ENCODE results near the gene IL1RAPL1.

Gene IL1RAPL1

DNA sequence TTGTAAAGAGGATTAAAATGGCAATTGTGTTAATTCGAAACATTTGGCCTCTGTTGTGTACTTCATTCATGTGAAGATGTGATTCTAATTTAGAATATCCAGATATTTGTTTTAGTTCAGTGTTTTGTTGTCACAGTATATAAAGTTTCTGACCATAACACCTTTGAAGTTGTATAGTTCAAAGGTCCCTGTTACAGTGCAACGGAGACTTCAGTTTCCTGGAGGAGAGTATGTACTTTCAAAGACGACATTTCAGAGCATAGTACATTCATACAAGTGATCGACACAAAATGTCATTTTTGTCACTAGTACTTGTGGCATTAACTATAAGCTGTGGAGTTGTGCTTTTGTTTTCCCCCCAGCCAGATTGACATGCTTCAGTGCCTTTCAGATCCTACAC is 1255.3 kb downstream of the IL1RAPL1 start:
- no peaks in the 10 kb centered on the region for H3K36me3 ChIP-seq (ENCODE audit: control insufficient read depth in 2 of 2, insufficient read depth in 2 of 2, low read length in 2 of 2)
- peaks cover 0 to 2% of the 10 kb centered on the region in 2 donors for H3K9me3 ChIP-seq (ENCODE audit: control insufficient read depth in 2 of 2, low read length in 2 of 2)
- H3K9ac ChIP-seq (ENCODE audit: low read length in 2 of 2), result no peak overlapping the region
- no peaks in the 10 kb centered on the region for H3K4me1 ChIP-seq (ENCODE audit: control insufficient read depth, insufficient read depth, low read length)
- H3K4me3 ChIP-seq (ENCODE audit: low read length in 2 of 2), result no peak overlapping the region
- H3K27ac ChIP-seq (ENCODE audit: low read length), result no peak overlapping the region
- no peaks in the 10 kb centered on the region for H3K27me3 ChIP-seq (ENCODE audit: control insufficient read depth in 1 of 2, insufficient read depth in 2 of 2, low read length in 2 of 2)

DNA sequence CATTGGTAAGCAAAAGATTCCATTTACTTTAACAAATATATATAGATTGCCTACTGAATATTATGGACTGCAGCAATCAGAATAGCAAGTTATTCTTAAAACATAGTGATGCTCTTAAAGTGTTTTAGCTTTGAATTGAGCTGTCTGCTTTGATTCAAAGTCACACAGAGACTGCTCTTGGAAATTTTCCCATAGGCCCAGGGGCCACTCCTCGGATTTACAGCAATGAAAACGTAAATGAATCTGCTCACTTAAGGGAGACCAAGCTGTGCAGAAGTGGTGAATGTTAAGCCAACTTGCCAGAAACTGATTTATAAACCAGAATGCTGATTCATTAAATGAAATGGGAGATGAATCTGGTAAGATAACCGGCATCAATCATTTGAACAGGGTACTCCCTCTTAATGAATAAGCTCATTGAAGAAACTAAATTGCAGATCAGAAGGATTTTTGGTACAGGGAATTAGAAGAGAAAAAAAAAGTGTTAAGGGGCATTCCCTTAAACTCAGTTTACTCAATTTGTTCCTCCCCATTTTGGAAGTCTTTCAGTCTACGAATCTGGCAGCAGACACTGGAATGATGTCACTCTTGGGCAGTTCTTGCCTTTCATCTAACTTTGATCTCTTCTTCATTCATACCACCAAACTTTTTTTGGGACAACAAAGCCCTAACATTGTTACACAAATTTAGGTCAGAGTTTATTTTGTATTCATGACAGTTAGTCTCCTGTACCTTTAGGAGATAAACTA is 1264.8 kb downstream of the IL1RAPL1 start:
- Histone ChIP-seq H3K4me3 (ENCODE audit: low read length in 2 of 2) (no peak overlapping the region), H3K27ac (ENCODE audit: low read length) (no peak overlapping the region), H3K4me1 (ENCODE audit: control insufficient read depth, insufficient read depth, low read length) (no peaks in the 10 kb centered on the region), H3K9ac (ENCODE audit: low read length in 2 of 2) (no peak overlapping the region), H3K9me3 (ENCODE audit: control insufficient read depth in 2 of 2, low read length in 2 of 2) (no peaks in the 10 kb centered on the region), H3K36me3 (ENCODE audit: control insufficient read depth in 2 of 2, insufficient read depth in 2 of 2, low read length in 2 of 2) (no peaks in the 10 kb centered on the region), H3K27me3 (ENCODE audit: control insufficient read depth in 1 of 2, insufficient read depth in 2 of 2, low read length in 2 of 2) (no peaks in the 10 kb centered on the region)

- Histone ChIP-seq H3K27me3 (ENCODE audit: control insufficient read depth in 1 of 2, insufficient read depth in 2 of 2, low read length in 2 of 2) (no peaks in the 10 kb centered on the region), H3K4me3 (ENCODE audit: low read length in 2 of 2) (no peak overlapping the region), H3K27ac (ENCODE audit: low read length) (no peak overlapping the region), H3K36me3 (ENCODE audit: control insufficient read depth in 2 of 2, insufficient read depth in 2 of 2, low read length in 2 of 2) (no peaks in the 10 kb centered on the region), H3K9me3 (ENCODE audit: control insufficient read depth in 2 of 2, low read length in 2 of 2) (no peaks in the 10 kb centered on the region), H3K4me1 (ENCODE audit: control insufficient read depth, insufficient read depth, low read length) (no peaks in the 10 kb centered on the region), H3K9ac (ENCODE audit: low read length in 2 of 2) (no peak overlapping the region)
Observed at GRCh38 chrX:29852767-29853166, 1265.5 kb downstream of the IL1RAPL1 start.

DNA sequence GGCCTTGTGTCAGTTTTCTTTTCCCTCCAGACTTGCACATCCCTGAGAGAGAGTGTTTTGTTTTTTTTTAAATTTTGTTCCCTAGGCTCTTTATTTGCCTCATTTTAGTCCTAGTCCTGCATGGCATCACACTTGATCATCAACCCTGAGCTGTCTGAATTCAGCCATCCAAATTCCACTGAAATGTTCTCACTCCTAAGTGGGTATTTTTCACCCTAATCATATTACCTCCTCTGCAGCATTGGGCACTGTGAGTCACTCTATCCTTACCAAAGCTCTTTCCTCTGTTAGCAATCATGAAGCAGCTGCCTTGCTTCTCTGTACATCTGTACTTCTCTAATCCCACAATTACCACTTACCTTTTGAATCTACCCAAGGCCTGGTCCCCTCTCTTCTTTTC is 1271.5 kb downstream of the IL1RAPL1 start:
- no peaks in the 10 kb centered on the region for H3K9me3 ChIP-seq (ENCODE audit: control insufficient read depth in 2 of 2, low read length in 2 of 2)
- no peak overlapping the region for H3K9ac ChIP-seq (ENCODE audit: low read length in 2 of 2)
- H3K4me1 ChIP-seq (ENCODE audit: control insufficient read depth, insufficient read depth, low read length), result no peaks in the 10 kb centered on the region
- no peaks in the 10 kb centered on the region for H3K36me3 ChIP-seq (ENCODE audit: control insufficient read depth in 2 of 2, insufficient read depth in 2 of 2, low read length in 2 of 2)
- H3K27me3 ChIP-seq (ENCODE audit: control insufficient read depth in 1 of 2, insufficient read depth in 2 of 2, low read length in 2 of 2), result no peaks in the 10 kb centered on the region
- no peak overlapping the region for H3K4me3 ChIP-seq (ENCODE audit: low read length in 2 of 2)
- H3K27ac ChIP-seq (ENCODE audit: low read length), result no peak overlapping the region

DNA sequence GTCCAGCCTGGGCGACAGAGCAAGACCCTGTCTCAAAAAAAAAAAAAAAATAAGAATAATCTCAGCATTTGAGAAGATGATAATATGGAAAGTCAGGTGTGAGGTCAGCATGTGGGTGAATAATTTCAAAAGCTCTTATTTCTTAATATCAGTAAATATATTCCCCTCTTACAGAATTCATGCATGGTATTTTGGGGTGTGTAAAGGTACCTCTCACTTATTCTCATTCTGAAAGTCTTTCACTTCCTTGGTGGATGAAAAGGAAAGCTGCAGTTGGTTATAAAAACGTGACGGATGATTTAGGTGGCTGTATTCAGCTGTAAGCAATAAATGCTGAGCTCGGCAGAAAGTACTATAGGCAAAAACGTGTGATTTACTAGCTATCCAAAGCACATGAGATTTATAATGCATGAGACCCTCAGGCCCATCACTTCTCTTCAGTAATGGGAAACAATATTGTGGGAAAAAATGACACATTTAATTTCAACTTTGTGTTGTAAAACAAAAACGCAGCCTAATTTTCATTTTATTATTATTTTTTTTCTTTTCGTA is 1275.0 kb downstream of the IL1RAPL1 start:
- H3K4me1 ChIP-seq (ENCODE audit: control insufficient read depth, insufficient read depth, low read length), result no peaks in the 10 kb centered on the region
- no peaks in the 10 kb centered on the region for H3K27me3 ChIP-seq (ENCODE audit: control insufficient read depth in 1 of 2, insufficient read depth in 2 of 2, low read length in 2 of 2)
- no peak overlapping the region for H3K27ac ChIP-seq (ENCODE audit: low read length)
- H3K36me3 ChIP-seq (ENCODE audit: control insufficient read depth in 2 of 2, insufficient read depth in 2 of 2, low read length in 2 of 2), result no peaks in the 10 kb centered on the region
- no peak overlapping the region for H3K4me3 ChIP-seq (ENCODE audit: low read length in 2 of 2)
- H3K9ac ChIP-seq (ENCODE audit: low read length in 2 of 2), result no peak overlapping the region
- no peaks in the 10 kb centered on the region for H3K9me3 ChIP-seq (ENCODE audit: control insufficient read depth in 2 of 2, low read length in 2 of 2)

DNA sequence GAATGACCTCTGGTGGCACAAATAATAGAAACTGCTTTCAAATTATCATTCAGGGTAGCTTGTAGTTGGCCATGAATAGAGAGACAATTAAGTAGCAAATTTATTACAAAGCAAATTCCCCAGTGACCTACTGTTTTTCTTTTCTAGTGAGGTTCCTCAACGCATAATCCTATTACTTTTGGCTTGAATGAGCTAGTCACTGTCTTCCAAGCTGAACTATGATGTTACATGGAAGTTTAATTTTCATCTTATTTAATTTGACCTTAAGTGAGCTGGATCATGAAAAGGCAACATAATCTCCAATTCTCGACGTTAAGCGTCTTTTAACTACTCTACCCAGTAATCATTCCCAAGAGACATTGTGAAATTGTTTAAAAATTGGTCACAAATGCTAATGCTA is 1280.7 kb downstream of the IL1RAPL1 start:
- Histone ChIP-seq H3K27ac (ENCODE audit: low read length) (no peak overlapping the region), H3K4me1 (ENCODE audit: control insufficient read depth, insufficient read depth, low read length) (no peaks in the 10 kb centered on the region), H3K36me3 (ENCODE audit: control insufficient read depth in 2 of 2, insufficient read depth in 2 of 2, low read length in 2 of 2) (no peaks in the 10 kb centered on the region), H3K27me3 (ENCODE audit: control insufficient read depth in 1 of 2, insufficient read depth in 2 of 2, low read length in 2 of 2) (no peaks in the 10 kb centered on the region), H3K9me3 (ENCODE audit: control insufficient read depth in 2 of 2, low read length in 2 of 2) (no peaks in the 10 kb centered on the region), H3K4me3 (ENCODE audit: low read length in 2 of 2) (no peak overlapping the region), H3K9ac (ENCODE audit: low read length in 2 of 2) (no peak overlapping the region)

GRCh38 chrX:29869837-29870236 is 1282.6 kb downstream of the IL1RAPL1 start:
- Histone ChIP-seq H3K4me3 (ENCODE audit: low read length in 2 of 2) (no peak overlapping the region), H3K27ac (ENCODE audit: low read length) (no peak overlapping the region), H3K4me1 (ENCODE audit: control insufficient read depth, insufficient read depth, low read length) (no peaks in the 10 kb centered on the region), H3K9ac (ENCODE audit: low read length in 2 of 2) (no peak overlapping the region), H3K9me3 (ENCODE audit: control insufficient read depth in 2 of 2, low read length in 2 of 2) (no peaks in the 10 kb centered on the region), H3K27me3 (ENCODE audit: control insufficient read depth in 1 of 2, insufficient read depth in 2 of 2, low read length in 2 of 2) (no peaks in the 10 kb centered on the region), H3K36me3 (ENCODE audit: control insufficient read depth in 2 of 2, insufficient read depth in 2 of 2, low read length in 2 of 2) (no peaks in the 10 kb centered on the region)

- H3K27ac ChIP-seq (ENCODE audit: low read length), result no peak overlapping the region
- no peaks in the 10 kb centered on the region for H3K36me3 ChIP-seq (ENCODE audit: control insufficient read depth in 2 of 2, insufficient read depth in 2 of 2, low read length in 2 of 2)
- H3K9me3 ChIP-seq (ENCODE audit: control insufficient read depth in 2 of 2, low read length in 2 of 2), result no peaks in the 10 kb centered on the region
- no peak overlapping the region for H3K9ac ChIP-seq (ENCODE audit: low read length in 2 of 2)
- no peaks in the 10 kb centered on the region for H3K4me1 ChIP-seq (ENCODE audit: control insufficient read depth, insufficient read depth, low read length)
- H3K27me3 ChIP-seq (ENCODE audit: control insufficient read depth in 1 of 2, insufficient read depth in 2 of 2, low read length in 2 of 2), result no peaks in the 10 kb centered on the region
- no peak overlapping the region for H3K4me3 ChIP-seq (ENCODE audit: low read length in 2 of 2)
Observed at GRCh38 chrX:29870608-29871007, 1283.4 kb downstream of the IL1RAPL1 start.

DNA sequence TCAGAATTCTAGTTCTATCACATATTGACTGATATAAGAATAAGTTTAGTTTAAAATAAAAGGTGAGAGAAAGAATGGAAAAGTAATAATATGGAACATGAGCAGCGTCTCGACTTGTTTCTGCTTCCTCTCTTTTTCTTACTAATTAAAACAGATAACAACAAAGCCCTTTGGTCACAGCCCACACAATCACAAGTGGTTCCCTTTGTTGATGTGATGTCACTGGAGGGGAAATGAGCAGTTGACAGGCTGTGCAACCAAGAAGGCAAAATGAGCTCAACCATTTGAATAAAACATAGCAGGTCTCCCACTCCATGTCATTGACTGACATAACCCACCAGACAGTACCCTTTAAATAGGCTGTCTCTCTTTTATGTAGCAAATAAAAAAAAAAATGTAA is 1285.6 kb downstream of the IL1RAPL1 start:
- Histone ChIP-seq H3K4me3 (ENCODE audit: low read length in 2 of 2) (no peak overlapping the region), H3K4me1 (ENCODE audit: control insufficient read depth, insufficient read depth, low read length) (no peaks in the 10 kb centered on the region), H3K27ac (ENCODE audit: low read length) (no peak overlapping the region), H3K36me3 (ENCODE audit: control insufficient read depth in 2 of 2, insufficient read depth in 2 of 2, low read length in 2 of 2) (no peaks in the 10 kb centered on the region), H3K9me3 (ENCODE audit: control insufficient read depth in 2 of 2, low read length in 2 of 2) (no peaks in the 10 kb centered on the region), H3K27me3 (ENCODE audit: control insufficient read depth in 1 of 2, insufficient read depth in 2 of 2, low read length in 2 of 2) (no peaks in the 10 kb centered on the region), H3K9ac (ENCODE audit: low read length in 2 of 2) (no peak overlapping the region)

GRCh38 chrX:29876733-29877132 is 1289.5 kb downstream of the IL1RAPL1 start:
- Histone ChIP-seq H3K4me3 (ENCODE audit: low read length in 2 of 2) (no peak overlapping the region), H3K9me3 (ENCODE audit: control insufficient read depth in 2 of 2, low read length in 2 of 2) (no peaks in the 10 kb centered on the region), H3K9ac (ENCODE audit: low read length in 2 of 2) (no peak overlapping the region), H3K4me1 (ENCODE audit: control insufficient read depth, insufficient read depth, low read length) (no peaks in the 10 kb centered on the region), H3K36me3 (ENCODE audit: control insufficient read depth in 2 of 2, insufficient read depth in 2 of 2, low read length in 2 of 2) (no peaks in the 10 kb centered on the region), H3K27ac (ENCODE audit: low read length) (no peak overlapping the region), H3K27me3 (ENCODE audit: control insufficient read depth in 1 of 2, insufficient read depth in 2 of 2, low read length in 2 of 2) (no peaks in the 10 kb centered on the region)

GRCh38 chrX:29880977-29881376 is 1293.7 kb downstream of the IL1RAPL1 start:
- Histone ChIP-seq H3K9me3 (ENCODE audit: control insufficient read depth in 2 of 2, low read length in 2 of 2) (no peaks in the 10 kb centered on the region), H3K9ac (ENCODE audit: low read length in 2 of 2) (no peak overlapping the region)

More at GRCh38 chrX:29880977-29881376, 1293.7 kb downstream of the IL1RAPL1 start:
- Histone ChIP-seq H3K27me3 (ENCODE audit: control insufficient read depth in 1 of 2, insufficient read depth in 2 of 2, low read length in 2 of 2) (no peaks in the 10 kb centered on the region), H3K36me3 (ENCODE audit: control insufficient read depth in 2 of 2, insufficient read depth in 2 of 2, low read length in 2 of 2) (no peaks in the 10 kb centered on the region), H3K4me3 (ENCODE audit: low read length in 2 of 2) (no peak overlapping the region), H3K4me1 (ENCODE audit: control insufficient read depth, insufficient read depth, low read length) (no peaks in the 10 kb centered on the region), H3K27ac (ENCODE audit: low read length) (no peak overlapping the region)

Measured in stomach smooth muscle (tissue), 2 donors.